ENCODE results near the gene LRRC4C.
"Not testable (repeated sequence)": the region's sequence is repeated elsewhere in the genome, so short reads cannot be mapped to it uniquely, and the experiment has no call there.

Gene LRRC4C

GRCh38 chr11:41019666-41020065 is 439.8 kb downstream of the LRRC4C start:
- not testable (repeated sequence) for DNase-seq (ENCODE audit: low read depth)

GRCh38 chr11:41018224-41018623 is 441.2 kb downstream of the LRRC4C start:
- no peak for DNase-seq (ENCODE audit: low read depth)

- no peak for DNase-seq (ENCODE audit: low read depth)
Measured at GRCh38 chr11:41010361-41011050, 448.9 kb downstream of the LRRC4C start.

GRCh38 chr11:41005986-41006385 is 453.5 kb downstream of the LRRC4C start:
- no peak for DNase-seq (ENCODE audit: low read depth)

- DNase-seq (ENCODE audit: low read depth) = no peak
Measured at GRCh38 chr11:41003339-41004282, 455.8 kb downstream of the LRRC4C start.

- DNase-seq (ENCODE audit: low read depth) = no peak
Measured at GRCh38 chr11:40998920-40999319, 460.5 kb downstream of the LRRC4C start.

GRCh38 chr11:40987776-40988435 is 471.5 kb downstream of the LRRC4C start:
- DNase-seq (ENCODE audit: low read depth) = no peak

- no peak for DNase-seq (ENCODE audit: low read depth)
Measured at GRCh38 chr11:40986320-40986719, 473.1 kb downstream of the LRRC4C start.

- DNase-seq (ENCODE audit: low read depth) = no peak
Measured at GRCh38 chr11:40975076-40975475, 484.4 kb downstream of the LRRC4C start.

GRCh38 chr11:40974186-40974795 is 485.2 kb downstream of the LRRC4C start:
- no peak for DNase-seq (ENCODE audit: low read depth)

GRCh38 chr11:40958707-40959106 is 500.7 kb downstream of the LRRC4C start:
- DNase-seq (ENCODE audit: low read depth) = no peak

- DNase-seq (ENCODE audit: low read depth) = no peak
Measured at GRCh38 chr11:40952479-40952878, 507.0 kb downstream of the LRRC4C start.

- no peak for DNase-seq (ENCODE audit: low read depth)
Measured at GRCh38 chr11:40938002-40938401, 521.5 kb downstream of the LRRC4C start.

GRCh38 chr11:40924915-40925314 is 534.5 kb downstream of the LRRC4C start:
- DNase-seq (ENCODE audit: low read depth) = no peak

- DNase-seq (ENCODE audit: low read depth) = no peak
Measured at GRCh38 chr11:40921246-40921645, 538.2 kb downstream of the LRRC4C start.

GRCh38 chr11:40910774-40911173 is 548.7 kb downstream of the LRRC4C start:
- not testable (repeated sequence) for DNase-seq (ENCODE audit: low read depth)

- DNase-seq (ENCODE audit: low read depth) = no peak
Measured at GRCh38 chr11:40894501-40894900, 565.0 kb downstream of the LRRC4C start.

GRCh38 chr11:40885250-40885954 is 574.0 kb downstream of the LRRC4C start:
- DNase-seq (ENCODE audit: low read depth) = no peak

GRCh38 chr11:40882301-40882700 is 577.2 kb downstream of the LRRC4C start:
- no peak for DNase-seq (ENCODE audit: low read depth)

- no peak for DNase-seq (ENCODE audit: low read depth)
Measured at GRCh38 chr11:40879911-40880310, 579.5 kb downstream of the LRRC4C start.

- no peak for DNase-seq (ENCODE audit: low read depth)
Measured at GRCh38 chr11:40877981-40878380, 581.5 kb downstream of the LRRC4C start.

- no peak for DNase-seq (ENCODE audit: low read depth)
Measured at GRCh38 chr11:40877256-40877655, 582.2 kb downstream of the LRRC4C start.
